ENCODE data around the gene TBC1D3B.
"Not testable (repeated sequence)": the region's sequence is repeated elsewhere in the genome, so short reads cannot be mapped to it uniquely, and the experiment has no call there.

DNA sequence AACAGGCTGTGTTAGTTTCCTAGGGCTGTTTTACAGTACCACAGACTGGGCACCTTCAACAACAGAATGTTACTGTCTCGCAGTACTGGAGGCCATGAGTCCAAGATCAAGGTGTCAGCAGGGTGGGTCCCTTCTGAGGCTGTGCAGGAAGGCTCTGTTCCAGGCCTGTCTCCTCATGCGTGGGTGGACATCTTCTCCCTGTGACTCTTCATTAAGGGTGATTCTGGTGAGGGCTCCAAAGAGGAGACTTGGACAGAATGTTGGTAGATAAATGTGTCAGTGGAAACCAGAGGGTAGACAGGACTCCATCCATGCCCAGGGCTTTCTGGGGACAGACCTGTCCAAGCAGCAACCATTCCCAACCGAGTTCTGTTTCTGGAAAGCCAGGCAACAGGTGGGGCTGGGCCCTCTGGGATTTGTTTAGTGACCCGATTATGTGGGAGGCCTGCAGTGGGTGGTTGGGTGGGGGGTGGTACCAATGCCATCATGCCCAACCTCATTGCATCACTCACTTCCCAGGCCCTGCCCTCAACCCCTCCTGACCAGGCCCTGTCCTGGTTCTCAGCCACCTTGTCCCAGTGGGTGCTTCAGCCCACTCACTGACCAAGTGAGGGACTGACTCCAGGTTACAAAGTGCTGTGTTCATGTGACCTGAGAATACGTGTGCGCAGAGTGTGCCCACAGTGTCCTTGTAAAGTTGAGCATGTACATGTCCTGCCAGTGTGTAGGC lies 5.2 kb upstream of the TBC1D3B start:
- TF ChIP-seq, protein P1, sequence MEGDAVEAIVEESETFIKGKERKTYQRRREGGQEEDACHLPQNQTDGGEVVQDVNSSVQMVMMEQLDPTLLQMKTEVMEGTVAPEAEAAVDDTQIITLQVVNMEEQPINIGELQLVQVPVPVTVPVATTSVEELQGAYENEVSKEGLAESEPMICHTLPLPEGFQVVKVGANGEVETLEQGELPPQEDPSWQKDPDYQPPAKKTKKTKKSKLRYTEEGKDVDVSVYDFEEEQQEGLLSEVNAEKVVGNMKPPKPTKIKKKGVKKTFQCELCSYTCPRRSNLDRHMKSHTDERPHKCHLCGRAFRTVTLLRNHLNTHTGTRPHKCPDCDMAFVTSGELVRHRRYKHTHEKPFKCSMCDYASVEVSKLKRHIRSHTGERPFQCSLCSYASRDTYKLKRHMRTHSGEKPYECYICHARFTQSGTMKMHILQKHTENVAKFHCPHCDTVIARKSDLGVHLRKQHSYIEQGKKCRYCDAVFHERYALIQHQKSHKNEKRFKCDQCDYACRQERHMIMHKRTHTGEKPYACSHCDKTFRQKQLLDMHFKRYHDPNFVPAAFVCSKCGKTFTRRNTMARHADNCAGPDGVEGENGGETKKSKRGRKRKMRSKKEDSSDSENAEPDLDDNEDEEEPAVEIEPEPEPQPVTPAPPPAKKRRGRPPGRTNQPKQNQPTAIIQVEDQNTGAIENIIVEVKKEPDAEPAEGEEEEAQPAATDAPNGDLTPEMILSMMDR (IDR thresholded peaks at IDR 0.05), result not testable (repeated sequence)
- not testable (repeated sequence) for TF ChIP-seq POLR2A (IDR thresholded peaks at IDR 0.05)

Measured in testis (tissue), 2 donors.